Neuron (in vitro differentiated cells): ENCODE data around the gene LRRC10.

ENCODE experiments used
- H2AFZ ChIP-seq: one replicate; pipeline ENCODE4 v1.6.1; 2013; ENCODE audit warnings: low read depth, mild to moderate bottlenecking, inconsistent platforms, low read length, moderate library complexity
- H3K27me3 ChIP-seq: one replicate; pipeline ENCODE4 v1.6.1; 2013; ENCODE audit warnings: low read length; ENCODE audit not compliant: insufficient read depth
- H3K36me3 ChIP-seq: one replicate; pipeline ENCODE4 v1.6.1; 2013; ENCODE audit warnings: low read length; ENCODE audit not compliant: insufficient read depth
- H3K4me1 ChIP-seq: one replicate; pipeline ENCODE4 v1.6.1; 2013; ENCODE audit warnings: low read length; ENCODE audit not compliant: insufficient read depth
- H3K4me3 ChIP-seq: 2 replicates; pipeline ENCODE4 v1.5.1; 2013; ENCODE audit warnings: mild to moderate bottlenecking, low read length, moderate library complexity
- H3K9me3 ChIP-seq: one replicate; pipeline ENCODE4 v1.6.1; 2013; ENCODE audit warnings: low read length

Gene LRRC10

DNA sequence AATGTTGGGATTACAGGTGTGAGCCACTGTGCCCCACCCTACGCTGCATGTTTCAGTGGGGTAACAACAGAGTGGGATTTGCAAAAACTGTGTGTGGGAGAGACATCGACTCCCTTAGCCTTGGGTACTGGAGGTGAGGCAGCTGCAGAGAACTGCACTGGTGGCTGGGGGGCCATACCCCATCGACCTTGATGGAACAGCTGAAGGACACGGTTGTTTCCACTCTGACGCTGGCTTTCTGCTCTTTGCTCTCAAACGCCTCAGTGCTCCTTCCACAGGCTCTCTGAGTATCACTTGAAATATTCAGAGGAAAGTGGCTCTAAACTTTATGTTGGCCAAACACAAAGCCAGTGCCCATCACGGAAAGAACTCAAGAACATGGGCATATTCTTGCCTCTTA lies 30.8 kb upstream of the LRRC10 start:
- Histone ChIP-seq H2AFZ (no peak overlapping the region), H3K27me3 (peaks cover 3% of the 10 kb centered on the region), H3K36me3 (no peaks in the 10 kb centered on the region), H3K9me3 (no peaks in the 10 kb centered on the region), H3K4me1 (no peaks in the 10 kb centered on the region), H3K4me3 (no peak overlapping the region)

DNA sequence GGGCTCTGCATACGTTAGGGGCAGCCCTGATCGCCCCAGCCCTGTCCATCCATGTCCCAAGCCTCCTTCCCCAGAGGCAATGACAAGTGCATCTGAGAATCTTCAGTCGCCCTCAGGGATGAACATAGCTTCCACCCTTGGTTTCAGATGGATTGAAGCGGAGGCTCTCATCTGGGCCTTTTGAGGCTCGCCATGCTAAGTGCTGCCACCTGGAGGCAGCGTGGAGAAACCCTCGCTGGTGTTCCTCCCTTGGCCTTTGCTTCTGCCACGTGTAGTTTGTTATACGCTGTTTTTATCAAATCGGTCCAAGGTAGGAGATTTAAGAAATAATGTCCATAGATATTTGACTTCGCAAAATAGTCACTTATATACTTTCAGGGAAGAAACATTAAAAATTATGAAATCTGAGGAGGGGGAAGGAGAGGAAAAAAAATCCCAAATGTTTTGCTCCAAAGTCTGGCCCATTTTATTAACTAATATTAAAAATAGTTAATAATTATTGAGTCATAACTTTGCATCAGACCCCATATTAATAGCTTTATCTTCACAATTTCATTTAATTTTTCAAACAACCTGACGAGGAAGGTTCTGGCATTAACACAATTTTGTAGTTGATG lies 28.8 kb upstream of the LRRC10 start:
- Histone ChIP-seq H3K27me3 (peaks cover 3% of the 10 kb centered on the region), H3K4me3 (no peak overlapping the region), H3K36me3 (no peaks in the 10 kb centered on the region), H3K9me3 (no peaks in the 10 kb centered on the region), H3K4me1 (no peaks in the 10 kb centered on the region), H2AFZ (no peak overlapping the region)

DNA sequence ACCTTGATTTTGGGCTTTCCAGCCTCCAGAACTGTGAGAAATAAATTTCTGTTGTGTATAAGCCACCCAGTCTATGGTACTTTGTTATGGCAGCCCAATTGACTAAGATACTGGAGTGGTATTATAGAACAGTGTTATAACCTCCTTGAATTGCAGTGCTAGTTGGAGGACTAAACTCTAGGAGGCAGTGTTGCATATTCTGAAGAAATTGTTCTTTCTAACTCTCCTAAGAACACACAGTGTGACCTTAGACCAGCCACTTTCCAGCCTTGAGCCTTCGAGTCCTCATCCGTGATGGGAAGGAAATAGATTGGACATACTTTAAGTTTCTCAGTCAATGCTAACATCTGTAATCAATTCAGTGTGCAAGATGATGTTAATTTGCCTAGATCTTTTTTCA lies 22.4 kb upstream of the LRRC10 start:
- peaks cover 3% of the 10 kb centered on the region for H3K27me3 ChIP-seq
- no peaks in the 10 kb centered on the region for H3K4me1 ChIP-seq
- H2AFZ ChIP-seq = no peak overlapping the region
- no peaks in the 10 kb centered on the region for H3K9me3 ChIP-seq
- no peak overlapping the region for H3K4me3 ChIP-seq
- H3K36me3 ChIP-seq = no peaks in the 10 kb centered on the region

DNA sequence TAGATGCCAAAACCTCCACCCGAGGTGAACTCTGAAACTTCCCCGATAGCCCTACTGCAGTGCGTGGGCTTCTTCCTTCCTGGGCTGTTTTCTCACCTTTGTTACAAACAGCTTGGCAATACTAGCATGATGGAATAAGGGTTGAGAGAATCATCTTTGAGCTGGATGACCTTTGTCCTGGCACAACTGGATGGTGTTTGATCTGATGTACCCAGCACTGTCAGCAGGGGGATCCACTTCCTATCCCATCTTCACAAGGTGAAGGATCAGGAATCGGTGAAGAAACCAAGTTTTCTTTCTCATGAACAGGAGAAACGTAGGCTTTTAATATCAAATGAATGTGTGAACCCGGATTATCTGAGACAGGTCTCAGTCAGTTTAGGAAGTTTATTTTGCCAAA lies 19.5 kb upstream of the LRRC10 start:
- no peaks in the 10 kb centered on the region for H3K4me1 ChIP-seq
- H3K27me3 ChIP-seq = no peaks in the 10 kb centered on the region
- H3K4me3 ChIP-seq = no peak overlapping the region
- H3K9me3 ChIP-seq = no peaks in the 10 kb centered on the region
- no peaks in the 10 kb centered on the region for H3K36me3 ChIP-seq
- H2AFZ ChIP-seq = no peak overlapping the region

DNA sequence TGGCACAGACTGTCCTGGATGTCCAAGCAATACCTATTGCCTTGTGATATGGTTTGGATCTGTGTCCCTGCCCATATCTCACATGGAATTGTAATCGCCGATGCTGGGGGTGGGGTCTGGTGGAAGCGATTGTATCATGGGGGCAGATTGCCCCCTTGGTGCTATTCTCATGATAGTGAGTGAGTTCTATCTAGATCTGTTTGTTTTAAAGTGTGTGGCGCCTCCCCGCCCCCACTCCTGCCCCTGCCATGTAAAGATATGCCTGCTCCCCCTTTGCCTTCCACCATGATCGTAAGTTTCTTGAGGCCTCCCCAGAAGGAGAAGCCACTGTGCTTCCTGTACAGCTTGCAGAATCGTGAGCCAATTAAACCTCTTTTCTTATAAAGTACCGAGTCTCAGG lies 16.8 kb upstream of the LRRC10 start:
- Histone ChIP-seq H2AFZ (no peak overlapping the region), H3K27me3 (no peaks in the 10 kb centered on the region), H3K9me3 (no peaks in the 10 kb centered on the region), H3K36me3 (no peaks in the 10 kb centered on the region), H3K4me1 (no peaks in the 10 kb centered on the region), H3K4me3 (no peak overlapping the region)

DNA sequence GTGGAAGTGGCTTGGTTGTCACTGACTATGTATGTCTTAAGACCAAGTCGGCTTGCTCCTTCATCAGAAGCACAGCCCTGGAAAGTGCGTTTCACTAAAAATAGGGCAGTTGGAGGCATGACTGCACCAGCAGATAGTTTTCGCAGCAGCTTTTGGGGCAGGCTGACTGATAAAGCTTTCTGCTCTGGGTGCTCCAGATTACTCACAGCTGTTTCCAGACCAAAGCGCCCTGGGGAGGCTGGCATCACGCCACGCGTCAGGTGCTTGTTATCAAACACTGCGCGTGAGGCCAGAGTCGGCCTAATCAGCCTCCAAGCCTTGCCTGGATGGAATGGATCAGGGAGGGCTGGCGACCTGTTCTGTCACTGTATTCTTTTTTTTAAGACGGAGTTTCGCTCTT lies 13.3 kb upstream of the LRRC10 start:
- no peaks in the 10 kb centered on the region for H3K9me3 ChIP-seq

DNA sequence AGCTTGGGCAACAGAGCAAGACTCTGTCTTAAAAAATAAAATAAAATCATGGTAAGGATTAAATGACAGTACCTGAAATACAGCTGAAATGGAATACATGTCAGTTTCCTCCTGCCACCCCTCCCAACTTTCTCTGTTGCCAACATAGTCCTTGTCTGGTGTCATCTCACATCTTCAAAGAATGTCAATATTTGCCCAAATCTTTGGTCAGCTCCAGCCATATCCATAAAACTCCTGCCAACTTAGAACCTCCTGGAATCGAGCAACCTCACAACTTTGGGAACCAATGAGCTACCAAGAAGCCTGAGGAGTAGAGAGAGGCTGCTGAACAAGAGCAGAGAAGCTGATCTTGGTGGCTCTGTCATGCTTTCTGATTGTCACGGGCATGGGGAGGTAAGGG lies 10.8 kb upstream of the LRRC10 start:
- Histone ChIP-seq H3K9me3 (no peaks in the 10 kb centered on the region), H3K4me1 (no peaks in the 10 kb centered on the region), H2AFZ (no peak overlapping the region), H3K4me3 (no peak overlapping the region), H3K27me3 (no peaks in the 10 kb centered on the region), H3K36me3 (no peaks in the 10 kb centered on the region)

More for the DNA sequence above, 13.3 kb upstream of the LRRC10 start:
- Histone ChIP-seq H2AFZ (no peak overlapping the region), H3K4me1 (no peaks in the 10 kb centered on the region), H3K36me3 (no peaks in the 10 kb centered on the region), H3K27me3 (no peaks in the 10 kb centered on the region), H3K4me3 (no peak overlapping the region)

DNA sequence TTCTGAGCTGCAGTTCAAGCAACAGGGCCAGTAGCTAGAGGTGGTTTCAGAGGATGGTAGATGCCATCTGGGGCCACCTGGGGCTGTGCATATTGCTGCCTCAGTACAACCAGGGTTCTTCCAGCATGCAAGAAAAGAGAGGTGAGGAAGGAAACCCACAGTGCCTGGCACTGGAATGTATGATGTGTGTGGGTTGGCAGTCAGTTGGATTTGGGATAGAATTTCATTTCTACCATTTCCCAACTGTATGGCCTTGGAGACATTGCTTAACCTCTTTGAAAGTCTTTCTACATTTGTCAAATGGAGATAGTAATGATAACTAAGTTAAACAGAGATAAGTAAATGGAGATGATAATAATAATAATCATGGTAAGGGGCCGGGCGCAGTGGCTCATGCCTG lies 10.2 kb upstream of the LRRC10 start:
- H3K27me3 ChIP-seq = no peaks in the 10 kb centered on the region
- no peak overlapping the region for H2AFZ ChIP-seq
- H3K36me3 ChIP-seq = no peaks in the 10 kb centered on the region
- H3K9me3 ChIP-seq = no peaks in the 10 kb centered on the region
- H3K4me3 ChIP-seq = no peak overlapping the region
- H3K4me1 ChIP-seq = no peaks in the 10 kb centered on the region

DNA sequence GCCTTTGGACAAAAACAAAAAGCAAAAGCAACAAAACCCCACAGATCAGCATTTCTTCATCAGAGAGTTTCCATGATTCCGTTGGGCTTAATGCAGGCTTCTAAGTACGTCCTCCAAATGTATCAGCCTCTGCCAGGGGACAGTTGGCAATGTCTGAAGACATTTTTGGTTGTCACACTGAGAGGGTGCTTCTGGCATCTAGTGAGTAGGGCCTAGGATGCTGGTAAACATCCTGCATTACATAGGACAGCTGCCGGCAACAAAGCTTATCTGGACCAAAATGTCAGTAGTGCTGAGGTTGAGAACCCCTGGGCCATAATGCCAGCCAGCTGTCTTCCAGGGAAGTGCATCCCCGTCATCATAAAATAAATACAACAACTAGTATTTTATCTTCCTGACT lies 9.4 kb upstream of the LRRC10 start:
- Histone ChIP-seq H3K36me3 (no peaks in the 10 kb centered on the region), H3K4me1 (no peaks in the 10 kb centered on the region), H2AFZ (no peak overlapping the region), H3K27me3 (no peaks in the 10 kb centered on the region), H3K9me3 (no peaks in the 10 kb centered on the region), H3K4me3 (no peak overlapping the region)

DNA sequence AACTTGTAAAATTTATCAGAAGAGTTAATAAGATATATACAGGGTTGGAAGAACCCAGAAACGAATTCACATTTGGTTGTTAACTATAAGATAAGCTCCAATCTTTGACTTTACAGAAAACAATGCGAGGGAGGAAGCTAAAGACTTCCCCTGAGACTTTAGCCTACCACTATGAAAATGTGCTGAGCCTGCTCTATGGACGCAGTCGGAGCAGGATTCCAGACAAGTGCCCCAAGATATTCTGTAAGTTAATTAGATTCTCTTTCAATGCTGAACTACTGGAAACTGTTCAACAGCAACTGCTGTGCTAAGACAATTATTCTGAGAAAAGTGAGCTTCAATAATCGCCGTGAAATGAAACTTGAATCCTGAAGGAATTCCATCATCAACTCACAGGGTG lies 8.3 kb upstream of the LRRC10 start:
- H3K9me3 ChIP-seq = no peaks in the 10 kb centered on the region
- no peaks in the 10 kb centered on the region for H3K27me3 ChIP-seq
- no peak overlapping the region for H3K4me3 ChIP-seq
- no peaks in the 10 kb centered on the region for H3K4me1 ChIP-seq
- no peaks in the 10 kb centered on the region for H3K36me3 ChIP-seq
- no peak overlapping the region for H2AFZ ChIP-seq

DNA sequence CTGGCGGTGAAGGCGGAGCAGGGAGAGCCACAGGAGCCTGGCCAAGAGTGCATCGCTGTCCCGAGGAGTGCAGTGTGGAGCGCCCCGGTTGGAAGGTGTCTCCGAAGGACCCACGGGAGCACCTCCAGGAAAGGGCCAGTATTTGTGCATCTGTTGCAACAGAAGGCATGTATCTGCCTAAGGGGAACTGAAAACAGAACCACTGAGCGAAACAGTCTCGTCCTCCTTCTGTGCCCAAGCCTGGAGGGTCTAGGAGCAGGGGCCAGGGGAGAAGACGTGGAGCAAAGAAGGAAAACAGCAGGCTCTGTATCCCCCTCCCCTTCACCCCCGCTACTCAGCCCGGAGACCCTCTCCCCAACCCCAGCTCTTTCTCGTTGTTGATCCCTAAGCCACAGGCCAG lies 5.3 kb upstream of the LRRC10 start:
- H2AFZ ChIP-seq = no peak overlapping the region
- no peaks in the 10 kb centered on the region for H3K27me3 ChIP-seq
- H3K36me3 ChIP-seq = no peaks in the 10 kb centered on the region
- H3K4me1 ChIP-seq = peaks cover 2% of the 10 kb centered on the region
- H3K9me3 ChIP-seq = no peaks in the 10 kb centered on the region
- no peak overlapping the region for H3K4me3 ChIP-seq

DNA sequence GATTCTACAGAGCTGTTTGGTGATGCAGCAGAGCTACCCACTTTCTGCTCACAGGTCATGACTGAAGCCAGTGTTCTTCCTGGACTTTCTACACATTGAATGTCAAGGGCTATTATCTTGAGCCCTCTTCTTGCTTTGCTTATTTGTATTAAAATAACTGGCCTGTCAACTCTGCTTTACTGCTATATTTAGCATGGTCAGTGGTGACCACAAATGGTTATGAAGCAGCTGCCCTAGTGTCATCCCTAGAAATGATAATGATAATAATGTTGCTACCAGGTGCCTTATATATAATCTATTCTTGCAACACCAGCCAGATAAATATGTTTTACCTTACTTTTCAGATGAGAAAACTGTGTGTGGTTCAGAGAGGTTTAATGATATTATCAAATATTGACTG lies 2.6 kb upstream of the LRRC10 start:
- Histone ChIP-seq H3K4me3 (no peak overlapping the region), H3K4me1 (peaks cover 2% of the 10 kb centered on the region), H3K27me3 (no peaks in the 10 kb centered on the region), H3K36me3 (no peaks in the 10 kb centered on the region), H2AFZ (no peak overlapping the region), H3K9me3 (no peaks in the 10 kb centered on the region)

DNA sequence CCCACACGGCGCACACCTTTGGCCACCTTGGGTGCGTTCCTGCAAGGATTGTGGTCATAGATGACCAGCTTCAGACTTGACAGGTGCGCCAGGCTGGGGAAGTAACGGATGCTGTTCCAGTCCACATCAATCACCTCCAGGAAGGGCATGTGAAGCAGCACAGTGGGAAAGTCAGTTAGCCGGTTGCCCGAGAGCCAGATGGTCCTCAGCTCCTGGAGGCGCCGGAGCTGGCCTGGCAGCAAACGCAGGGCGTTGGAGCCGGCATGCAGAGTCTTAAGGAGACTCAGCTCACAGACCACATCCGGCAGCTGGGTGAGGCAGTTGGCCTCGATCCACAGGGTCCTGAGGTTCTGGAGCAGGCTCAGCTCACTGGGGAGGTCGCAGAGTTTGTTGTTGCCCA lies 581 bp downstream of the LRRC10 start:
- Histone ChIP-seq H3K9me3 (no peaks in the 10 kb centered on the region), H3K36me3 (no peaks in the 10 kb centered on the region), H3K4me3 (no peak overlapping the region), H2AFZ (no peak overlapping the region), H3K4me1 (peaks cover 2% of the 10 kb centered on the region), H3K27me3 (no peaks in the 10 kb centered on the region)

DNA sequence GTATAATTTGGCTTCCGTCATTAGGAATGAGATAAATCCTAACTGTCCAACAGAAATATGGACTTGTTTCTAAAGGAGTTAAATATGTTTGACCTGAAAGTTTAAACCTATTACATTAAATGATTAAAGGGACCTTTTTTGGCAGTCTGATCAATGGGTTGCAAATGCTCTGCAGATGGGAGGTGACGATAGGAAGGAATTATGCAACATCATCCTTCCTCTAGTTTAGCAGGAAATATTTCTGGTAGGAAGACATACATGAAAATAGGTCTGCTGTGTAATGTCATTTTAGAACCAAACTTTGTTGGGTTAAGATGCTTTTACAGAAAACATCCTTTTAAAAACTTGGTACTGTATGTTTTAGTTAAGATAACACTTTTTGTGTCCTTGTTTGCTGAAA lies 2.6 kb downstream of the LRRC10 start:
- Histone ChIP-seq H3K27me3 (no peaks in the 10 kb centered on the region), H3K9me3 (peaks cover 2% of the 10 kb centered on the region), H2AFZ (no peak overlapping the region), H3K4me1 (peaks cover 2% of the 10 kb centered on the region), H3K4me3 (no peak overlapping the region), H3K36me3 (peaks cover 5% of the 10 kb centered on the region)
